ENCODE measurements around the gene WDR83.
"Not testable (repeated sequence)": the region's sequence is repeated elsewhere in the genome, so short reads cannot be mapped to it uniquely, and the experiment has no call there.

Gene WDR83

GRCh38 chr19:12669270-12670158 is 2.9 kb downstream of the WDR83 start:
- peaks cover 19 to 21% of the 10 kb centered on the region in 2 donors for H3K36me3 ChIP-seq (ENCODE audit: control insufficient read depth in 1 of 2, insufficient read depth in 2 of 2, low read length in 2 of 2)
- peak overlapping the region; percentile 90 to 96 for H3K9ac ChIP-seq (ENCODE audit: low read depth in 1 of 2, low read length in 2 of 2)
- no peaks in the 10 kb centered on the region for H3K9me3 ChIP-seq (ENCODE audit: control insufficient read depth in 1 of 2, low read length in 2 of 2)
- H3K4me3 ChIP-seq (ENCODE audit: low read depth in 1 of 2, low read length in 2 of 2), result peak overlapping the region; percentile 85 to 99
- H3K27ac ChIP-seq (ENCODE audit: low read depth, low read length), result peak overlapping the region; percentile 93
- H3K27me3 ChIP-seq (ENCODE audit: control insufficient read depth in 1 of 2, insufficient read depth in 2 of 2, low read length in 2 of 2), result no peaks in the 10 kb centered on the region
- H3K4me1 ChIP-seq (ENCODE audit: control insufficient read depth in 1 of 2, insufficient read depth in 2 of 2, low read length in 2 of 2), result peaks cover 37 to 49% of the 10 kb centered on the region in 2 donors

- Histone ChIP-seq H3K4me1 (ENCODE audit: control insufficient read depth in 1 of 2, insufficient read depth in 2 of 2, low read length in 2 of 2) (peaks cover 36 to 42% of the 10 kb centered on the region in 2 donors), H3K36me3 (ENCODE audit: control insufficient read depth in 1 of 2, insufficient read depth in 2 of 2, low read length in 2 of 2) (peaks cover 21 to 27% of the 10 kb centered on the region in 2 donors), H3K9ac (ENCODE audit: low read depth in 1 of 2, low read length in 2 of 2) (peak overlapping the region; percentile 90 to 96), H3K4me3 (ENCODE audit: low read depth in 1 of 2, low read length in 2 of 2) (peak overlapping the region; percentile 85 to 99), H3K9me3 (ENCODE audit: control insufficient read depth in 1 of 2, low read length in 2 of 2) (no peaks in the 10 kb centered on the region), H3K27me3 (ENCODE audit: control insufficient read depth in 1 of 2, insufficient read depth in 2 of 2, low read length in 2 of 2) (no peaks in the 10 kb centered on the region), H3K27ac (ENCODE audit: low read depth, low read length) (peak overlapping the region; percentile 93)
Observed at GRCh38 chr19:12670159-12670928, 3.7 kb downstream of the WDR83 start.

GRCh38 chr19:12672744-12673143 is 6.1 kb downstream of the WDR83 start:
- H3K27ac ChIP-seq (ENCODE audit: low read depth, low read length), result no peak overlapping the region
- H3K27me3 ChIP-seq (ENCODE audit: control insufficient read depth in 1 of 2, insufficient read depth in 2 of 2, low read length in 2 of 2), result no peaks in the 10 kb centered on the region
- H3K9me3 ChIP-seq (ENCODE audit: control insufficient read depth in 1 of 2, low read length in 2 of 2), result no peaks in the 10 kb centered on the region
- H3K4me1 ChIP-seq (ENCODE audit: control insufficient read depth in 1 of 2, insufficient read depth in 2 of 2, low read length in 2 of 2), result peaks cover 18 to 27% of the 10 kb centered on the region in 2 donors
- no peak overlapping the region for H3K4me3 ChIP-seq (ENCODE audit: low read depth in 1 of 2, low read length in 2 of 2)
- peaks cover 37 to 46% of the 10 kb centered on the region in 2 donors for H3K36me3 ChIP-seq (ENCODE audit: control insufficient read depth in 1 of 2, insufficient read depth in 2 of 2, low read length in 2 of 2)
- no peak overlapping the region for H3K9ac ChIP-seq (ENCODE audit: low read depth in 1 of 2, low read length in 2 of 2)

GRCh38 chr19:12675399-12675798 is 8.8 kb downstream of the WDR83 start:
- no peak overlapping the region for H3K9ac ChIP-seq (ENCODE audit: low read depth in 1 of 2, low read length in 2 of 2)

GRCh38 chr19:12675940-12676339 is 9.3 kb downstream of the WDR83 start:
- Histone ChIP-seq H3K9ac (ENCODE audit: low read depth in 1 of 2, low read length in 2 of 2) (no peak overlapping the region), H3K27me3 (ENCODE audit: control insufficient read depth in 1 of 2, insufficient read depth in 2 of 2, low read length in 2 of 2) (no peaks in the 10 kb centered on the region), H3K4me1 (ENCODE audit: control insufficient read depth in 1 of 2, insufficient read depth in 2 of 2, low read length in 2 of 2) (peaks cover 0 to 6% of the 10 kb centered on the region in 2 donors), H3K27ac (ENCODE audit: low read depth, low read length) (no peak overlapping the region), H3K9me3 (ENCODE audit: control insufficient read depth in 1 of 2, low read length in 2 of 2) (no peaks in the 10 kb centered on the region), H3K36me3 (ENCODE audit: control insufficient read depth in 1 of 2, insufficient read depth in 2 of 2, low read length in 2 of 2) (peaks cover 38 to 64% of the 10 kb centered on the region in 2 donors), H3K4me3 (ENCODE audit: low read depth in 1 of 2, low read length in 2 of 2) (no peak overlapping the region)

More at GRCh38 chr19:12675399-12675798, 8.8 kb downstream of the WDR83 start:
- H3K36me3 ChIP-seq (ENCODE audit: control insufficient read depth in 1 of 2, insufficient read depth in 2 of 2, low read length in 2 of 2), result peaks cover 38 to 64% of the 10 kb centered on the region in 2 donors
- peaks cover 3 to 9% of the 10 kb centered on the region in 2 donors for H3K4me1 ChIP-seq (ENCODE audit: control insufficient read depth in 1 of 2, insufficient read depth in 2 of 2, low read length in 2 of 2)
- H3K4me3 ChIP-seq (ENCODE audit: low read depth in 1 of 2, low read length in 2 of 2), result no peak overlapping the region
- no peak overlapping the region for H3K27ac ChIP-seq (ENCODE audit: low read depth, low read length)
- H3K9me3 ChIP-seq (ENCODE audit: control insufficient read depth in 1 of 2, low read length in 2 of 2), result no peaks in the 10 kb centered on the region
- no peaks in the 10 kb centered on the region for H3K27me3 ChIP-seq (ENCODE audit: control insufficient read depth in 1 of 2, insufficient read depth in 2 of 2, low read length in 2 of 2)

GRCh38 chr19:12676384-12676792 is 9.8 kb downstream of the WDR83 start:
- H3K36me3 ChIP-seq (ENCODE audit: control insufficient read depth in 1 of 2, insufficient read depth in 2 of 2, low read length in 2 of 2), result peaks cover 38 to 64% of the 10 kb centered on the region in 2 donors
- no peaks in the 10 kb centered on the region for H3K27me3 ChIP-seq (ENCODE audit: control insufficient read depth in 1 of 2, insufficient read depth in 2 of 2, low read length in 2 of 2)
- H3K4me1 ChIP-seq (ENCODE audit: control insufficient read depth in 1 of 2, insufficient read depth in 2 of 2, low read length in 2 of 2), result peaks cover 0 to 7% of the 10 kb centered on the region in 2 donors
- H3K9me3 ChIP-seq (ENCODE audit: control insufficient read depth in 1 of 2, low read length in 2 of 2), result no peaks in the 10 kb centered on the region
- no peak overlapping the region for H3K27ac ChIP-seq (ENCODE audit: low read depth, low read length)
- no peak overlapping the region for H3K9ac ChIP-seq (ENCODE audit: low read depth in 1 of 2, low read length in 2 of 2)
- no peak overlapping the region for H3K4me3 ChIP-seq (ENCODE audit: low read depth in 1 of 2, low read length in 2 of 2)

DNA sequence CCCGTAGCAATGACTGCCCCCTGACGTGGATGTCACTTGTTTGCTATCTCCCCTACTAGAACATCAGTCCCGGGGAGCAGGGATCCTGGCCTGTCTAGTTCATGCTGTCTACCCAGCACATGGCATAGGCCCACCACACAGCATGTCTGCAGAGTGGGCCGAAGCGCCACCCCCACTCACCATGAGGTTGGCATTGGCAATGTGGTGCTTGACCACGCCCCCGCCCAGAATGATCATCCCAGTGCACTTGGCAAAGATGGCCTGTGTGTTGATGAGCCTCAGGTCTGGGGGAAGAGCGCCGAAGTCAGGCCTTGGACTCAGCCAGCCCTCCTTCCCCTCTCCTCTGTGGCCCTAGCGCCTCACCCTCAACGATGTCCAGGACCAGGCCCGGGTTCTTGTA is 10.3 kb downstream of the WDR83 start:
- Histone ChIP-seq H3K36me3 (ENCODE audit: control insufficient read depth in 1 of 2, insufficient read depth in 2 of 2, low read length in 2 of 2) (peaks cover 38 to 64% of the 10 kb centered on the region in 2 donors), H3K27ac (ENCODE audit: low read depth, low read length) (no peak overlapping the region), H3K9ac (ENCODE audit: low read depth in 1 of 2, low read length in 2 of 2) (no peak overlapping the region), H3K27me3 (ENCODE audit: control insufficient read depth in 1 of 2, insufficient read depth in 2 of 2, low read length in 2 of 2) (no peaks in the 10 kb centered on the region), H3K9me3 (ENCODE audit: control insufficient read depth in 1 of 2, low read length in 2 of 2) (no peaks in the 10 kb centered on the region), H3K4me3 (ENCODE audit: low read depth in 1 of 2, low read length in 2 of 2) (no peak overlapping the region), H3K4me1 (ENCODE audit: control insufficient read depth in 1 of 2, insufficient read depth in 2 of 2, low read length in 2 of 2) (peaks cover 0 to 7% of the 10 kb centered on the region in 2 donors)

DNA sequence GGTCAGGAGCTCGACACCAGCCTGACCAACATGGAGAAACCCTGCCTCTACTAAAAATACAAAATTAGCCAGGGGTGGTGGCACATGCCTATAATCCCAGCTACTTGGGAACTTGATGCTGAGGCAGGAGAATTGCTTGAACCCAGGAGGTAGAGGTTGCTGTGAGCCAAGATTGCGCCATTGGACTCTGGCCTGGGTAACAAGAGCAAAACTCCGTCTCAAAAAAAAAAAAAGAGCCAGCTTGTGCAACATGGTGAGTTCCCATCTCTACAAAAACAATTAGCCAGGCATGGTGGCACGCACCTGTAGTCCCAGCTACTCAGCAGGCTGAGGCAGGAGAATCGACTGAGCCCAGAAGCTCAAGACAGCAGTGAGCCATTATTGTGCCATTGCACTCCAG is 11.4 kb downstream of the WDR83 start:
- H3K36me3 ChIP-seq (ENCODE audit: control insufficient read depth in 1 of 2, insufficient read depth in 2 of 2, low read length in 2 of 2), result peaks cover 32 to 58% of the 10 kb centered on the region in 2 donors
- H3K9me3 ChIP-seq (ENCODE audit: control insufficient read depth in 1 of 2, low read length in 2 of 2); H3K27ac ChIP-seq (ENCODE audit: low read depth, low read length); H3K4me1 ChIP-seq (ENCODE audit: control insufficient read depth in 1 of 2, insufficient read depth in 2 of 2, low read length in 2 of 2); H3K4me3 ChIP-seq (ENCODE audit: low read depth in 1 of 2, low read length in 2 of 2); H3K27me3 ChIP-seq (ENCODE audit: control insufficient read depth in 1 of 2, insufficient read depth in 2 of 2, low read length in 2 of 2); H3K9ac ChIP-seq (ENCODE audit: low read depth in 1 of 2, low read length in 2 of 2): not testable (repeated sequence)

DNA sequence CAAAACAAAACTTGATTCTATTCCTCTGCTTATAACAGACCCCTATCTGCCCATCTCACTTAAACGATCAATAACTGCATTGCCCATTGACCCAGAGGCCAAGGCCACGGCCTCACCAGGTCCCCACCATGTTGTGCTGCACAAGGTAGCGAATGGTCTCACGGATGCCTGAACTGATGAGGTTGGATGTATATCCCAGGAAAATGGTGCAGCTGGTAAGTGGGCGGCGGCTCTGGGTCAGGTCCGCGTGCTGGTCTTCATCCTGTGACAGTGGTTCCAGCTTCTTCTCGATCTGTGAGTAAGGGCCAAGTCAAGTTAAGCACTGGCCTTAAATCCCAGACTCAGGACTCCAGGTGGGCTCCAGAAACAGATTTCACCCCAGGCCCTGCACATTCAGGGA is 13.4 kb downstream of the WDR83 start:
- Histone ChIP-seq H3K9ac (ENCODE audit: low read depth in 1 of 2, low read length in 2 of 2) (no peak overlapping the region), H3K36me3 (ENCODE audit: control insufficient read depth in 1 of 2, insufficient read depth in 2 of 2, low read length in 2 of 2) (peaks cover 22 to 45% of the 10 kb centered on the region in 2 donors), H3K4me3 (ENCODE audit: low read depth in 1 of 2, low read length in 2 of 2) (no peak overlapping the region), H3K4me1 (ENCODE audit: control insufficient read depth in 1 of 2, insufficient read depth in 2 of 2, low read length in 2 of 2) (peaks cover 0 to 7% of the 10 kb centered on the region in 2 donors), H3K27ac (ENCODE audit: low read depth, low read length) (no peak overlapping the region), H3K27me3 (ENCODE audit: control insufficient read depth in 1 of 2, insufficient read depth in 2 of 2, low read length in 2 of 2) (no peaks in the 10 kb centered on the region), H3K9me3 (ENCODE audit: control insufficient read depth in 1 of 2, low read length in 2 of 2) (no peaks in the 10 kb centered on the region)

Data from duodenal mucosa (tissue), 2 donors.